ENCODE measurements around the gene SCARF2. TPM values are rescaled to one million over a fixed set of nuclear protein-coding genes. Genes with fewer than 3 reads are reported as not detected.
"Not testable (repeated sequence)": the region's sequence is repeated elsewhere in the genome, so short reads cannot be mapped to it uniquely, and the experiment has no call there.

The SCARF2 gene
- total and polyA plus RNA-seq, 2 experiments from 2014 or later: 1.8 to 16.6 TPM

DNA sequence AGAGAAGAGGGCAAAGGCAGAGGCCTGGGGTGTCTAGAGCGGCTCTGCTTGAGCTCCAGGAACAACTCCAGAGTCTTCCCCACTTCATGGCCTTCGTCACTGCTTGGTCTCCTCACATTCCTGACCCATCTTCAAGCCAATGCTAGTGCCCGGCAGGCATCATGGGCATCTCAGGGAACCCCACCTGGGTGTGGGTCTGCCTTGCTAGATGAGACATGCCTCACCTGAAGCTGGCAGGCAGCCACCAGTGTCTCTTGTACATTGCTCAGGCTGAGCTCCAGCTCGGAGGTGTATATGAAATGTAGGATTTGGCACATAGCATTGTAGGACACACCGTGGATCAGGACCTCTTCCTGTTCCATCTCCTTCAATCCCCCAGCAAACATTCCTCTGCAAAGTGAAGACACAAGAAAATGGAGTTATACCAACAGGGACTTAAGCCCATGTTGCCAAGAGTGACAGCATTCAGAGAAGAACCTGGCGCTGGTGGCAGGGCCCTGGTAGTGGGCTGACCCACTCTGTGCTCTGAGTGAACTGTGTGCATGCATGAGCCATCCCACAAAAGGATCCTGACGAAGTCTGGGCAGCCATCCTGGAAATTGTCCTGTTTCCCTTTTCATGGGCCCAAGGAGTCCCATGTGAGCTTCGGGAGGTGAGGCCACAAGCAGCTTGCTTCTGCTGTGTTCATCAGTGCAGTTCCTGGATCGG, 33.7 kb upstream of the SCARF2 start:
- Mint-ChIP-seq H3K27me3 (ENCODE audit: insufficient read depth, low read depth, poor library complexity) (peaks cover 12% of the 10 kb centered on the region), H3K4me3 (no peak overlapping the region), H3K36me3 (ENCODE audit: low read depth) (no peaks in the 10 kb centered on the region; the same call in 1 of the 3 replicates), H3K9me3 (no peaks in the 10 kb centered on the region), H3K4me1 (no peaks in the 10 kb centered on the region), H3K27ac (no peak overlapping the region)
- H3F3A ChIP-seq (replicated peaks; ENCODE audit: low read depth): no peaks in the 10 kb centered on the region
- no peaks in the 10 kb centered on the region for H4K20me1 ChIP-seq (replicated peaks; ENCODE audit: insufficient read depth)
- no peaks in the 10 kb centered on the region for H3K4me1 ChIP-seq (ENCODE audit: insufficient read depth)
- no peaks in the 10 kb centered on the region for H3K9me2 ChIP-seq (ENCODE audit: insufficient read depth)
- no peak overlapping the region for H3K4me2 ChIP-seq
- H3K27ac ChIP-seq (ENCODE audit: low read depth): no peak overlapping the region
- H3K79me2 ChIP-seq (replicated peaks; ENCODE audit: insufficient read depth): no peaks in the 10 kb centered on the region
- no peaks in the 10 kb centered on the region for H3K27me3 ChIP-seq (ENCODE audit: insufficient read depth)
- no peak overlapping the region for H3K4me3 ChIP-seq
- ATAC-seq (no peak), DNase-seq (ENCODE audit: low spot score) (no peak)
- H2AFZ ChIP-seq: no peak overlapping the region
- H3K36me3 ChIP-seq (ENCODE audit: insufficient read depth): no peaks in the 10 kb centered on the region
- TF ChIP-seq EZH2 (IDR thresholded peaks at IDR 0.05; ENCODE audit: low read depth, unreplicated experiment): no peak
- no peak for TF ChIP-seq JUNB (IDR thresholded peaks at IDR 0.05; ENCODE audit: unreplicated experiment)

DNA sequence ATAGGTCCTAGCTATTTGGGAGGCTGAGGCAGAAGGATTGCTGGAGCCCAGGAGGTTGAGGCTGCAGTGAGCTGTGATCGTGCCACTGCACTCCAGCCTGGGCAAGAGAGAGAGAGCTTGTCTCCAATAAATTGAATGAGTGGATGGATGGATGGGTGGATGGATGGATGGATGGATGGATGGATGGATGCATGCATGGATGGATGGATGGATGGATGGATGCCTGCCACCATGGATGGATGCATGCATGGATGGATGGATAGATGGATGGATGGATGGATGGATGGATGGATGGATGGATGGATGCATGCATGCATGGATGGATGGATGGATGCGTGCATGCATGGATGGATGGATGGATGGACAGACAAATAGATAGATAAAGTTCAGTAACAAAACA, 32.9 kb upstream of the SCARF2 start:
- not testable (repeated sequence) for H3F3A ChIP-seq (replicated peaks; ENCODE audit: low read depth); H3K4me3 ChIP-seq; H3K79me2 ChIP-seq (replicated peaks; ENCODE audit: insufficient read depth); H4K20me1 ChIP-seq (replicated peaks; ENCODE audit: insufficient read depth); H3K4me1 Mint-ChIP-seq; H3K27ac ChIP-seq (ENCODE audit: low read depth); ATAC-seq; H3K27ac Mint-ChIP-seq; H3K4me2 ChIP-seq; H3K4me1 ChIP-seq (ENCODE audit: insufficient read depth); H3K9me2 ChIP-seq (ENCODE audit: insufficient read depth); H3K27me3 ChIP-seq (ENCODE audit: insufficient read depth); H3K9me3 Mint-ChIP-seq; H3K4me3 Mint-ChIP-seq; DNase-seq (ENCODE audit: low spot score); H2AFZ ChIP-seq; H3K36me3 ChIP-seq (ENCODE audit: insufficient read depth); H3K36me3 Mint-ChIP-seq (ENCODE audit: low read depth)
- peaks cover 10% of the 10 kb centered on the region for H3K27me3 Mint-ChIP-seq (ENCODE audit: insufficient read depth, low read depth, poor library complexity)

DNA sequence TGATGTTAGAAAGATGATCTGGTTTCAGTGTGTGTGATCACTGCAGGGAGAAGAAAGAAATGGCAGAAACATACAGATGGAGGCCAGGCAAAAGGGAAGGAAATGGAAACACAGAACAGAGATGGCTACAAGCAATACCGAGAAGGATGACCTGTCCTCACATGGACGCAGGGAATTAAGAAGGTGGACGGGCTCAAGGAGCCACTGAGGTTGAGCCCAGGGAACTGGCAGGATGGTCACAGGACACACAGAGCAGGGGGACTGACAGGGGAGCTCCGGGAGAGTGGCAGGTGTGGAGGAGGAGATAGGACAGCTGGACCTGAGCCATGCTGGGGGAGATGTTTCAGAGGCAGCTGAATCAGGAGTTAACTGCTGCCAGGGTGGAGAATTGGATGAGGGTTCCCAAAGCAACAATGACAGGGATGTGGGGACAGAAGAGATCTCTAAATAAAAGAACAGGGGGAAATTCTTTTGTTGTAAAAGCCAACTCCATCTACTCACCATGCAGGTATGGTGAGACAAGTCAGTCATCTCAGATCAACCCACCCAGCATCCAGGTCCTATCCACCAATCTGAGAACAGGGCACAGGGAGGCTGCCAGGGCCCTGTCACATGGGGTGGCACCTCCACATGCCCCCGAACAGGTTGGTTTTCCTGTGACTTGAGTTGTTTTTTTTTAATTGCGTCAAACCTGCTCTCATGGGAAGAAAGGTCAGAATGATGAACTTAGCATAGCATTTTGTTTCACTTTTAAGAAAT, 31.7 kb upstream of the SCARF2 start:
- no peaks in the 10 kb centered on the region for H3K9me2 ChIP-seq (ENCODE audit: insufficient read depth)
- DNase-seq (ENCODE audit: low spot score): no peak
- Mint-ChIP-seq H3K4me1 (no peaks in the 10 kb centered on the region), H3K4me3 (no peak overlapping the region), H3K27me3 (ENCODE audit: insufficient read depth, low read depth, poor library complexity) (peaks cover 9% of the 10 kb centered on the region), H3K27ac (no peak overlapping the region), H3K9me3 (no peaks in the 10 kb centered on the region; the same call in 2 of the 3 replicates), H3K36me3 (ENCODE audit: low read depth) (no peaks in the 10 kb centered on the region; the same call in 1 of the 3 replicates)
- no peaks in the 10 kb centered on the region for H3K27me3 ChIP-seq (ENCODE audit: insufficient read depth)
- no peak overlapping the region for H3K4me3 ChIP-seq
- TF ChIP-seq, protein P1, sequence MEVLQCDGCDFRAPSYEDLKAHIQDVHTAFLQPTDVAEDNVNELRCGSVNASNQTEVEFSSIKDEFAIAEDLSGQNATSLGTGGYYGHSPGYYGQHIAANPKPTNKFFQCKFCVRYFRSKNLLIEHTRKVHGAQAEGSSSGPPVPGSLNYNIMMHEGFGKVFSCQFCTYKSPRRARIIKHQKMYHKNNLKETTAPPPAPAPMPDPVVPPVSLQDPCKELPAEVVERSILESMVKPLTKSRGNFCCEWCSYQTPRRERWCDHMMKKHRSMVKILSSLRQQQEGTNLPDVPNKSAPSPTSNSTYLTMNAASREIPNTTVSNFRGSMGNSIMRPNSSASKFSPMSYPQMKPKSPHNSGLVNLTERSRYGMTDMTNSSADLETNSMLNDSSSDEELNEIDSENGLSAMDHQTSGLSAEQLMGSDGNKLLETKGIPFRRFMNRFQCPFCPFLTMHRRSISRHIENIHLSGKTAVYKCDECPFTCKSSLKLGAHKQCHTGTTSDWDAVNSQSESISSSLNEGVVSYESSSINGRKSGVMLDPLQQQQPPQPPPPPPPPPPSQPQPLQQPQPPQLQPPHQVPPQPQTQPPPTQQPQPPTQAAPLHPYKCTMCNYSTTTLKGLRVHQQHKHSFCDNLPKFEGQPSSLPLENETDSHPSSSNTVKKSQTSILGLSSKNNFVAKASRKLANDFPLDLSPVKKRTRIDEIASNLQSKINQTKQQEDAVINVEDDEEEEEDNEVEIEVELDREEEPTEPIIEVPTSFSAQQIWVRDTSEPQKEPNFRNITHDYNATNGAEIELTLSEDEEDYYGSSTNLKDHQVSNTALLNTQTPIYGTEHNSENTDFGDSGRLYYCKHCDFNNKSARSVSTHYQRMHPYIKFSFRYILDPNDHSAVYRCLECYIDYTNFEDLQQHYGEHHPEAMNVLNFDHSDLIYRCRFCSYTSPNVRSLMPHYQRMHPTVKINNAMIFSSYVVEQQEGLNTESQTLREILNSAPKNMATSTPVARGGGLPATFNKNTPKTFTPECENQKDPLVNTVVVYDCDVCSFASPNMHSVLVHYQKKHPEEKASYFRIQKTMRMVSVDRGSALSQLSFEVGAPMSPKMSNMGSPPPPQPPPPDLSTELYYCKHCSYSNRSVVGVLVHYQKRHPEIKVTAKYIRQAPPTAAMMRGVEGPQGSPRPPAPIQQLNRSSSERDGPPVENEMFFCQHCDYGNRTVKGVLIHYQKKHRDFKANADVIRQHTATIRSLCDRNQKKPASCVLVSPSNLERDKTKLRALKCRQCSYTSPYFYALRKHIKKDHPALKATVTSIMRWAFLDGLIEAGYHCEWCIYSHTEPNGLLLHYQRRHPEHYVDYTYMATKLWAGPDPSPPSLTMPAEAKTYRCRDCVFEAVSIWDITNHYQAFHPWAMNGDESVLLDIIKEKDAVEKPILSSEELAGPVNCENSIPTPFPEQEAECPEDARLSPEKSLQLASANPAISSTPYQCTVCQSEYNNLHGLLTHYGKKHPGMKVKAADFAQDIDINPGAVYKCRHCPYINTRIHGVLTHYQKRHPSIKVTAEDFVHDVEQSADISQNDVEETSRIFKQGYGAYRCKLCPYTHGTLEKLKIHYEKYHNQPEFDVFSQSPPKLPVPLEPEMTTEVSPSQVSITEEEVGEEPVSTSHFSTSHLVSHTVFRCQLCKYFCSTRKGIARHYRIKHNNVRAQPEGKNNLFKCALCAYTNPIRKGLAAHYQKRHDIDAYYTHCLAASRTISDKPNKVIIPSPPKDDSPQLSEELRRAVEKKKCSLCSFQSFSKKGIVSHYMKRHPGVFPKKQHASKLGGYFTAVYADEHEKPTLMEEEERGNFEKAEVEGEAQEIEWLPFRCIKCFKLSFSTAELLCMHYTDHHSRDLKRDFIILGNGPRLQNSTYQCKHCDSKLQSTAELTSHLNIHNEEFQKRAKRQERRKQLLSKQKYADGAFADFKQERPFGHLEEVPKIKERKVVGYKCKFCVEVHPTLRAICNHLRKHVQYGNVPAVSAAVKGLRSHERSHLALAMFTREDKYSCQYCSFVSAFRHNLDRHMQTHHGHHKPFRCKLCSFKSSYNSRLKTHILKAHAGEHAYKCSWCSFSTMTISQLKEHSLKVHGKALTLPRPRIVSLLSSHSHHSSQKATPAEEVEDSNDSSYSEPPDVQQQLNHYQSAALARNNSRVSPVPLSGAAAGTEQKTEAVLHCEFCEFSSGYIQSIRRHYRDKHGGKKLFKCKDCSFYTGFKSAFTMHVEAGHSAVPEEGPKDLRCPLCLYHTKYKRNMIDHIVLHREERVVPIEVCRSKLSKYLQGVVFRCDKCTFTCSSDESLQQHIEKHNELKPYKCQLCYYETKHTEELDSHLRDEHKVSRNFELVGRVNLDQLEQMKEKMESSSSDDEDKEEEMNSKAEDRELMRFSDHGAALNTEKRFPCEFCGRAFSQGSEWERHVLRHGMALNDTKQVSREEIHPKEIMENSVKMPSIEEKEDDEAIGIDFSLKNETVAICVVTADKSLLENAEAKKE (CRISPR knock-in tag; IDR thresholded peaks at IDR 0.05): no peak
- TF ChIP-seq STAT1 (IDR thresholded peaks at IDR 0.05; ENCODE audit: unreplicated experiment) (no peak), ZNF331 (CRISPR knock-in tag; IDR thresholded peaks at IDR 0.05; ENCODE audit: low read depth) (no peak)
- H3K4me2 ChIP-seq: no peak overlapping the region
- H4K20me1 ChIP-seq (replicated peaks; ENCODE audit: insufficient read depth): no peaks in the 10 kb centered on the region
- no peaks in the 10 kb centered on the region for H3F3A ChIP-seq (replicated peaks; ENCODE audit: low read depth)
- no peaks in the 10 kb centered on the region for H3K4me1 ChIP-seq (ENCODE audit: insufficient read depth)
- no peak overlapping the region for H3K27ac ChIP-seq (ENCODE audit: low read depth)
- H3K36me3 ChIP-seq (ENCODE audit: insufficient read depth): no peaks in the 10 kb centered on the region
- ATAC-seq: no peak
- no peaks in the 10 kb centered on the region for H3K79me2 ChIP-seq (replicated peaks; ENCODE audit: insufficient read depth)
- H2AFZ ChIP-seq: no peak overlapping the region

Data from GM23338 (cell line).